HG03521 (cell line): ENCODE results near the gene DHRS13.
"Not testable (repeated sequence)": the region's sequence is repeated elsewhere in the genome, so short reads cannot be mapped to it uniquely, and the experiment has no call there.

Experiments
- ATAC-seq: cut with Tn5 transposase; IDR thresholded peaks from one replicate; pipeline ENCODE4 v1.9.1; 2021; ENCODE audit warnings: mild to moderate bottlenecking, moderate library complexity; ENCODE audit not compliant: unreplicated experiment

The DHRS13 gene

GRCh38 chr17:28904800-28905199 is 1.9 kb upstream of the DHRS13 start:
- ATAC-seq, result no peak

GRCh38 chr17:28903546-28903841 is 615 bp upstream of the DHRS13 start:
- ATAC-seq, result not testable (repeated sequence)

- no peak for ATAC-seq
Observed at GRCh38 chr17:28901866-28902818, 737 bp downstream of the DHRS13 start.

- no peak for ATAC-seq
Observed at GRCh38 chr17:28900986-28901726, 1.7 kb downstream of the DHRS13 start.

GRCh38 chr17:28899212-28899815 is 3.6 kb downstream of the DHRS13 start:
- no peak for ATAC-seq

GRCh38 chr17:28898527-28898955 is 4.3 kb downstream of the DHRS13 start:
- no peak for ATAC-seq

- no peak for ATAC-seq
Observed at GRCh38 chr17:28897769-28898526, 4.9 kb downstream of the DHRS13 start.

GRCh38 chr17:28896884-28897768 is 5.8 kb downstream of the DHRS13 start, which contains the start of gene FLOT2:
Gene FLOT2 (minus strand): TSS chr17:28897733. CDS start chr17:28897574, 159 bp downstream.
- no peak for ATAC-seq

- no peak for ATAC-seq
Observed at GRCh38 chr17:28896491-28896883, 6.4 kb downstream of the DHRS13 start.

GRCh38 chr17:28895794-28896447 is 7.0 kb downstream of the DHRS13 start:
- ATAC-seq, result no peak

- ATAC-seq, result not testable (repeated sequence)
Observed at GRCh38 chr17:28893248-28894183, 9.4 kb downstream of the DHRS13 start.

GRCh38 chr17:28892024-28892423 is 10.9 kb downstream of the DHRS13 start:
- no peak for ATAC-seq

GRCh38 chr17:28891201-28891600 is 11.7 kb downstream of the DHRS13 start:
- ATAC-seq, result no peak

- ATAC-seq, result no peak
Observed at GRCh38 chr17:28889996-28890395, 12.9 kb downstream of the DHRS13 start.

GRCh38 chr17:28888832-28889231 is 14.0 kb downstream of the DHRS13 start:
- no peak for ATAC-seq

GRCh38 chr17:28887871-28888471 is 14.9 kb downstream of the DHRS13 start:
- ATAC-seq, result no peak

GRCh38 chr17:28885951-28886350 is 16.9 kb downstream of the DHRS13 start:
- ATAC-seq, result no peak

- ATAC-seq, result no peak
Observed at GRCh38 chr17:28885363-28885762, 17.5 kb downstream of the DHRS13 start.
